ENCODE data around the gene TBC1D10A.

TBC1D10A gene

DNA sequence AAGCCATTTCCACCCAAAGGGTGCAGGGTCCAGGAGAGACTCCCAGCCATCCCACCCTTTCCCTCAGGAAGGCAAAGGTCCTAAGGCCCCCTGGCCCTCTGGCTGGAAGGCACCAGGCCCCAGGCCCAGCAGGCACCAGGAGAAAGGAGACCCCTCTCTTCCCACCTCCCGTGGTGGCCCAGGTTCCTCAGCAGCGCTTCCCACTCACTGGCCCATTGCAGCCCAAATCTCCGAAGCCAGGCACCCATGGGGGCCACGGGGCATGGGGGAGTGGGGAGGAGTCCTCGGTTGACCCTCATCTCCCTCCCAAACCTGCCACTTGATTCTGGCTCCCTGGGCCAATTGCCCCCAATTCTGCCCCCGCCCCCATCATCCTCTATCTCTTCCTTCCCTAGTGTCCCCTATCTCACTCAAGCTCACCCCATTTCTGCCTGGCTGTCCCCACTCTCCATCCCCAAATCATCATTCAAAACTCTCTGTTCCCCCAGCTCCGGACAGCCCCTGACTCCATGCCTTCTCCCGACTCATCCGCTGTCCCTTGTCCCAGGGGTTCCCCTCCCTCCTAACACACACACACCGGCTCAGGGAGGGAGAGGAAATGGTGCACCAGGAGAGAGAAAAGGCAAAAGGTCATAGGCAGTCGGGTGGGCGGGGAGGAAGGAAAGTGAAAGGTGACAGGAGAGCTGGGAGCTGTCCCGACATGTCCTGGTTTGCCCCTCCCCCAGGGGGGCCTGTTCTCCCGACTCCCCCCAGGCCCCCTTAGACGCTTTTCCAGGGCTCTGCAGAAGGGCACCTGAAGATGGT, 81.4 kb downstream of the TBC1D10A start:
- DNase-seq, result no peak

DNA sequence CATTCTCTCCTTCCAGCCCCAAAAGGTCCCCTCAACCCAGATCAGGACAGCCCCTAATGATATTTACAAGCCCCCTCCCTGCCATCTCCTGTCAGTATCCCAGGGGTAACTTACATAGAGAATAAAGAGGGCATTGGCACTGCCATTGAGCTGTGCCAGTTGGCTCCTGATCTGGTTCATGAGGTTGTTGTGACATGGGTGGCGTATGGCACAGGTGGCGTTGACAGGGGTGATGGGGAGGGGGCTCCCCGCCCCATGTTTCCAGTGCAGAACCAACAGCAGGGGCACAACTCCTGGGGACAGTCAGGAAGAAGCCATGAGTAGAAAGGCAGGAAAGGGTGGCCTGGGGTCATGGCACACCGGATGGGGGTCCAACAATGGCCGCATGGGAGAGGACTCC, 82.1 kb downstream of the TBC1D10A start:
- no peak for DNase-seq

GRCh38 chr22:30244066-30244465, 82.7 kb downstream of the TBC1D10A start:
- DNase-seq, result no peak

DNA sequence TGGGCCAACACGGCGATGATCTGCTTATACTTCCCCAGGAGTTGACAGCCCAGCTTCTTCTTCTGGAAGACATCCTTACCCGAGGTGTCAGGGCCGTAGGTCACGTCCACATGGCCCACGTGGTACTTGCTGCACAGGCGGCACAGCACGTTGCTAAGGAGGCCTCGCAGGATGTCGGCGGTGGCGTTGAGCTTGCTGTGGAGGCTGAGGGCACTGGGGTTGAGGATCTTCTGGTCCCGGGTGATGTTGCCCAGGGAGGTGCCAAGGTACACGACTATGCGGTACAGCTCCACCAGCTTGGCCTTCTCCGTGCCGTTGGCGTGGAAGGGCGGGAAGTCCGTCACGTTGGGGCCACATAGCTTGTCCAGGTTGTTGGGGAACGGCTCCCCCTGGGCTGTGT, 83.1 kb downstream of the TBC1D10A start:
- DNase-seq, result no peak
